ENCODE results near the gene PPP1R12A.

DNA sequence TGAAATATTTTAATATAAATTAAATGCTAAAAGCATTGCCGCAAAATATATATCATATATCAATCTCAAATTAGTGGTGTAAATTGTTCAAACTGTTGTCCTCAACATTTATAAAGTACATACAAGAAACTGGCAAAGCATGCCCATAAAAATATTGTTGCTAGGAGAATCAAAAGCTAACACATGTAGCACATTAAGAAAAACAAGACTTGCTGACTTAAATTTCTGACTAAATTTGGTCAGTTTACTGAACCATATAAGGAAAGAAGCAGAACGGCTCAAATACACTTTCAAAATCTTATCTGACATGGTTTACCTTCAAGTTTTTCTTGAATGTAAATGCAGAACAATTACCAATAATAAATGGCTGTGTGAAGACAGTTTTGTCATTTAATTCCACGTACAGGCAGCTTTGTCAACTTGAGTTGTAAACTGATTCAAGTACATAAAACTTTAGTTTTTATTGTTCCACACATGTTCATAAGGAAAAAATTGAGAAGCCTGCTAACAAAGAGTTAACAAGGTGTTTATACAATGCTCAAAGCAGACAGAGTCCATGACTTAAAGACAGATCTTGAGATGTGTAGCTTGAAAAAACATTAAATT is 50.4 kb downstream of the PPP1R12A start:
- TF ChIP-seq TAF1 (IDR thresholded peaks at IDR 0.05; ENCODE audit: control insufficient read depth, extremely low read depth, insufficient read depth, low read length, severe bottlenecking) (no peak), EZH2 (IDR thresholded peaks at IDR 0.05; ENCODE audit: borderline replicate concordance, low read depth, low read length) (no peak), ZSCAN32 (CRISPR knock-in tag; IDR thresholded peaks at IDR 0.05) (no peak), EHMT2 (IDR thresholded peaks at IDR 0.05) (no peak), JUN (IDR thresholded peaks at IDR 0.05; ENCODE audit: borderline replicate concordance, low read depth, low read length) (no peak), JUN (CRISPR knock-in tag; IDR thresholded peaks at IDR 0.05; ENCODE audit: borderline replicate concordance) (no peak), TEAD1 (CRISPR knock-in tag; IDR thresholded peaks at IDR 0.05) (no peak)
- TF ChIP-seq, protein P1, sequence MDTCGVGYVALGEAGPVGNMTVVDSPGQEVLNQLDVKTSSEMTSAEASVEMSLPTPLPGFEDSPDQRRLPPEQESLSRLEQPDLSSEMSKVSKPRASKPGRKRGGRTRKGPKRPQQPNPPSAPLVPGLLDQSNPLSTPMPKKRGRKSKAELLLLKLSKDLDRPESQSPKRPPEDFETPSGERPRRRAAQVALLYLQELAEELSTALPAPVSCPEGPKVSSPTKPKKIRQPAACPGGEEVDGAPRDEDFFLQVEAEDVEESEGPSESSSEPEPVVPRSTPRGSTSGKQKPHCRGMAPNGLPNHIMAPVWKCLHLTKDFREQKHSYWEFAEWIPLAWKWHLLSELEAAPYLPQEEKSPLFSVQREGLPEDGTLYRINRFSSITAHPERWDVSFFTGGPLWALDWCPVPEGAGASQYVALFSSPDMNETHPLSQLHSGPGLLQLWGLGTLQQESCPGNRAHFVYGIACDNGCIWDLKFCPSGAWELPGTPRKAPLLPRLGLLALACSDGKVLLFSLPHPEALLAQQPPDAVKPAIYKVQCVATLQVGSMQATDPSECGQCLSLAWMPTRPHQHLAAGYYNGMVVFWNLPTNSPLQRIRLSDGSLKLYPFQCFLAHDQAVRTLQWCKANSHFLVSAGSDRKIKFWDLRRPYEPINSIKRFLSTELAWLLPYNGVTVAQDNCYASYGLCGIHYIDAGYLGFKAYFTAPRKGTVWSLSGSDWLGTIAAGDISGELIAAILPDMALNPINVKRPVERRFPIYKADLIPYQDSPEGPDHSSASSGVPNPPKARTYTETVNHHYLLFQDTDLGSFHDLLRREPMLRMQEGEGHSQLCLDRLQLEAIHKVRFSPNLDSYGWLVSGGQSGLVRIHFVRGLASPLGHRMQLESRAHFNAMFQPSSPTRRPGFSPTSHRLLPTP (IDR thresholded peaks at IDR 0.05; ENCODE audit: borderline replicate concordance, extremely low read depth, insufficient read length), result no peak
- TF ChIP-seq, protein P2, sequence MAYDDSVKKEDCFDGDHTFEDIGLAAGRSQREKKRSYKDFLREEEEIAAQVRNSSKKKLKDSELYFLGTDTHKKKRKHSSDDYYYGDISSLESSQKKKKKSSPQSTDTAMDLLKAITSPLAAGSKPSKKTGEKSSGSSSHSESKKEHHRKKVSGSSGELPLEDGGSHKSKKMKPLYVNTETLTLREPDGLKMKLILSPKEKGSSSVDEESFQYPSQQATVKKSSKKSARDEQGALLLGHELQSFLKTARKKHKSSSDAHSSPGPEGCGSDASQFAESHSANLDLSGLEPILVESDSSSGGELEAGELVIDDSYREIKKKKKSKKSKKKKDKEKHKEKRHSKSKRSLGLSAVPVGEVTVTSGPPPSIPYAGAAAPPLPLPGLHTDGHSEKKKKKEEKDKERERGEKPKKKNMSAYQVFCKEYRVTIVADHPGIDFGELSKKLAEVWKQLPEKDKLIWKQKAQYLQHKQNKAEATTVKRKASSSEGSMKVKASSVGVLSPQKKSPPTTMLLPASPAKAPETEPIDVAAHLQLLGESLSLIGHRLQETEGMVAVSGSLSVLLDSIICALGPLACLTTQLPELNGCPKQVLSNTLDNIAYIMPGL (CRISPR knock-in tag; IDR thresholded peaks at IDR 0.05), result no peak

All from K562 (cell line).